ENCODE measurements around the gene CCM2. TPM values are rescaled to one million over a fixed set of nuclear protein-coding genes. Genes with fewer than 3 reads are reported as not detected.
"Not testable (repeated sequence)": the region's sequence is repeated elsewhere in the genome, so short reads cannot be mapped to it uniquely, and the experiment has no call there.

Gene CCM2
- total RNA-seq, 2 experiments from 2014 or later = 130 to 134 TPM

GRCh38 chr7:44986218-44987053 lies 13.6 kb upstream of the CCM2 start:
- POLR2A ChIA-PET = interaction anchor here (0.6 to 26.2 kb wide), 14 partner anchors 8 to 497 kb away, joined by 3 to 517 read pairs (median 5); partner anchors contain the start of genes CCM2, MYO1G, OGDH and PURB
- Mint-ChIP-seq H3K27me3 (no peaks in the 10 kb centered on the region), H3K4me1 (peaks cover 73% of the 10 kb centered on the region), H3K9me3 (no peaks in the 10 kb centered on the region), H3K27ac (peak overlapping the region; percentile 96), H3K36me3 (ENCODE audit: low read depth) (peaks cover 54% of the 10 kb centered on the region), H3K4me3 (peak overlapping the region; percentile 99)
- CTCF ChIA-PET = interaction anchor here (0.7 to 1.7 kb wide), 9 partner anchors 8 to 150 kb away, joined by 3 to 6 read pairs (median 4); no protein-coding TSS in a partner anchor
- DNase-seq = peak; percentile 96

- ChIA-PET CTCF (interaction anchor here (0.7 to 1.0 kb wide), 2 partner anchors 9 to 148 kb away, joined by 3 read pairs; partner anchors contain the start of gene MYO1G), POLR2A (interaction anchor here (0.6 to 26.2 kb wide), 5 partner anchors 13 to 46 kb away, joined by 3 to 517 read pairs (median 412); partner anchors contain the start of genes CCM2 and MYO1G)
- Mint-ChIP-seq H3K4me1 (peaks cover 67% of the 10 kb centered on the region), H3K36me3 (ENCODE audit: low read depth) (peaks cover 45% of the 10 kb centered on the region), H3K4me3 (peak overlapping the region; percentile 99), H3K9me3 (no peaks in the 10 kb centered on the region), H3K27me3 (no peaks in the 10 kb centered on the region), H3K27ac (peak overlapping the region; percentile 96)
- no peak for DNase-seq
Measured at GRCh38 chr7:44987457-44987856, 12.5 kb upstream of the CCM2 start.

GRCh38 chr7:44987996-44988395 lies 12.0 kb upstream of the CCM2 start:
- CTCF ChIA-PET = interaction anchor here (0.5 to 1.0 kb wide), 2 partner anchors 23 to 148 kb away, joined by 3 read pairs; no protein-coding TSS in a partner anchor
- Mint-ChIP-seq H3K4me1 (peaks cover 66% of the 10 kb centered on the region), H3K36me3 (ENCODE audit: low read depth) (peaks cover 44% of the 10 kb centered on the region), H3K27ac (peak overlapping the region; percentile 96), H3K9me3 (no peaks in the 10 kb centered on the region), H3K4me3 (peak overlapping the region; percentile 99), H3K27me3 (no peaks in the 10 kb centered on the region)
- POLR2A ChIA-PET = interaction anchor here (1.1 to 26.2 kb wide), 5 partner anchors 12 to 124 kb away, joined by 3 to 517 read pairs (median 412); partner anchors contain the start of genes CCM2 and MYO1G
- DNase-seq = no peak

- no peaks in the 10 kb centered on the region for H3K9me3 Mint-ChIP-seq
- DNase-seq = no peak
- peaks cover 61% of the 10 kb centered on the region for H3K4me1 Mint-ChIP-seq
- POLR2A ChIA-PET = interaction anchor here (0.7 to 26.2 kb wide), 6 partner anchors 11 to 123 kb away, joined by 3 to 517 read pairs (median 3); partner anchors contain the start of genes CCM2 and MYO1G
- H3K36me3 Mint-ChIP-seq (ENCODE audit: low read depth) = peaks cover 38% of the 10 kb centered on the region
- CTCF ChIA-PET = interaction anchor here (0.5 to 1.5 kb wide), 2 partner anchors 10 to 23 kb away, joined by 3 to 8 read pairs; no protein-coding TSS in a partner anchor
- H3K27ac Mint-ChIP-seq = no peak overlapping the region
- H3K4me3 Mint-ChIP-seq = no peak overlapping the region
- no peaks in the 10 kb centered on the region for H3K27me3 Mint-ChIP-seq
Measured at GRCh38 chr7:44988701-44989100, 11.3 kb upstream of the CCM2 start.

GRCh38 chr7:44989132-44989531 lies 10.9 kb upstream of the CCM2 start:
- ChIA-PET POLR2A (interaction anchor here (0.7 to 26.2 kb wide), 7 partner anchors 11 to 123 kb away, joined by 3 to 517 read pairs (median 3); partner anchors contain the start of genes CCM2 and MYO1G), CTCF (interaction anchor here (1.5 kb wide), 1 partner anchor 9 kb away, joined by 8 read pairs; no protein-coding TSS in a partner anchor)
- H3K9me3 Mint-ChIP-seq = no peaks in the 10 kb centered on the region
- peaks cover 33% of the 10 kb centered on the region for H3K36me3 Mint-ChIP-seq (ENCODE audit: low read depth)
- H3K4me1 Mint-ChIP-seq = peaks cover 60% of the 10 kb centered on the region
- DNase-seq = no peak
- no peak overlapping the region for H3K27ac Mint-ChIP-seq
- H3K4me3 Mint-ChIP-seq = no peak overlapping the region
- no peaks in the 10 kb centered on the region for H3K27me3 Mint-ChIP-seq

- ChIA-PET CTCF (interaction anchor here (1.1 kb wide), 1 partner anchor 9 kb away, joined by 4 read pairs; the partner anchor contains the start of gene CCM2), POLR2A (interaction anchor here (1.2 to 26.2 kb wide), 4 partner anchors 10 to 122 kb away, joined by 3 to 517 read pairs (median 248); partner anchors contain the start of genes CCM2, MYO1G and TBRG4)
- Mint-ChIP-seq H3K4me1 (peaks cover 60% of the 10 kb centered on the region), H3K4me3 (no peak overlapping the region), H3K9me3 (no peaks in the 10 kb centered on the region), H3K36me3 (ENCODE audit: low read depth) (peaks cover 21% of the 10 kb centered on the region), H3K27ac (no peak overlapping the region), H3K27me3 (no peaks in the 10 kb centered on the region)
- no peak for DNase-seq
Measured at GRCh38 chr7:44990109-44991023, 9.6 kb upstream of the CCM2 start.

GRCh38 chr7:44992004-44992795 lies 7.8 kb upstream of the CCM2 start:
- not testable (repeated sequence) for H3K27me3 Mint-ChIP-seq; DNase-seq; H3K9me3 Mint-ChIP-seq; H3K4me3 Mint-ChIP-seq; H3K36me3 Mint-ChIP-seq (ENCODE audit: low read depth); H3K27ac Mint-ChIP-seq
- ChIA-PET POLR2A (interaction anchor here (0.7 to 26.2 kb wide), 5 partner anchors 9 to 120 kb away, joined by 3 to 517 read pairs (median 4); partner anchors contain the start of genes MYO1G and TBRG4), CTCF (interaction anchor here (0.6 to 1.7 kb wide), 3 partner anchors 18 to 144 kb away, joined by 3 to 5 read pairs (median 4); no protein-coding TSS in a partner anchor)
- peaks cover 63% of the 10 kb centered on the region for H3K4me1 Mint-ChIP-seq

GRCh38 chr7:44994877-44995554 lies 5.0 kb upstream of the CCM2 start:
- peak overlapping the region; percentile 80 for H3K27ac Mint-ChIP-seq
- peaks cover 54% of the 10 kb centered on the region for H3K4me1 Mint-ChIP-seq
- DNase-seq = no peak
- POLR2A ChIA-PET = interaction anchor here (1.0 to 26.2 kb wide), 9 partner anchors 9 to 116 kb away, joined by 4 to 517 read pairs (median 7); partner anchors contain the start of genes MYO1G and TBRG4
- H3K36me3 Mint-ChIP-seq (ENCODE audit: low read depth) = peaks cover 5% of the 10 kb centered on the region
- CTCF ChIA-PET = interaction anchor here (1.5 to 8.0 kb wide), 3 partner anchors 9 to 20 kb away, joined by 4 to 88 read pairs (median 7); no protein-coding TSS in a partner anchor
- no peaks in the 10 kb centered on the region for H3K9me3 Mint-ChIP-seq
- no peaks in the 10 kb centered on the region for H3K27me3 Mint-ChIP-seq
- peak overlapping the region; percentile 26 for H3K4me3 Mint-ChIP-seq

- Mint-ChIP-seq H3K9me3 (no peaks in the 10 kb centered on the region), H3K36me3 (ENCODE audit: low read depth) (peaks cover 5% of the 10 kb centered on the region), H3K4me1 (peaks cover 52% of the 10 kb centered on the region), H3K4me3 (peak overlapping the region; percentile 26), H3K27ac (peak overlapping the region; percentile 80), H3K27me3 (no peaks in the 10 kb centered on the region)
- CTCF ChIA-PET = interaction anchor here (1.0 to 8.0 kb wide), 6 partner anchors 9 to 140 kb away, joined by 4 to 88 read pairs (median 5); partner anchors contain the start of gene MYO1G
- POLR2A ChIA-PET = interaction anchor here (0.8 to 10.5 kb wide), 12 partner anchors 16 to 951 kb away, joined by 3 to 493 read pairs (median 4); partner anchors contain the start of genes DBNL, H2AZ2, MYO1G and TBRG4
- no peak for DNase-seq
Measured at GRCh38 chr7:44995555-44996493, 4.2 kb upstream of the CCM2 start.

Data from activated CD4-positive, alpha-beta memory T cell treated with anti-CD3 and anti-CD28 coated beads, Interleukin-2, amount 10 ng/mL, durations not matched to agents 7 days and 5 days (primary cell).